ENCODE measurements around the gene C20orf204. TPM values are rescaled to one million over a fixed set of nuclear protein-coding genes. Genes with fewer than 3 reads are reported as not detected.

Gene C20orf204
- polyA plus RNA-seq, 1 donor from 2014 or later = 6.0 TPM

DNA sequence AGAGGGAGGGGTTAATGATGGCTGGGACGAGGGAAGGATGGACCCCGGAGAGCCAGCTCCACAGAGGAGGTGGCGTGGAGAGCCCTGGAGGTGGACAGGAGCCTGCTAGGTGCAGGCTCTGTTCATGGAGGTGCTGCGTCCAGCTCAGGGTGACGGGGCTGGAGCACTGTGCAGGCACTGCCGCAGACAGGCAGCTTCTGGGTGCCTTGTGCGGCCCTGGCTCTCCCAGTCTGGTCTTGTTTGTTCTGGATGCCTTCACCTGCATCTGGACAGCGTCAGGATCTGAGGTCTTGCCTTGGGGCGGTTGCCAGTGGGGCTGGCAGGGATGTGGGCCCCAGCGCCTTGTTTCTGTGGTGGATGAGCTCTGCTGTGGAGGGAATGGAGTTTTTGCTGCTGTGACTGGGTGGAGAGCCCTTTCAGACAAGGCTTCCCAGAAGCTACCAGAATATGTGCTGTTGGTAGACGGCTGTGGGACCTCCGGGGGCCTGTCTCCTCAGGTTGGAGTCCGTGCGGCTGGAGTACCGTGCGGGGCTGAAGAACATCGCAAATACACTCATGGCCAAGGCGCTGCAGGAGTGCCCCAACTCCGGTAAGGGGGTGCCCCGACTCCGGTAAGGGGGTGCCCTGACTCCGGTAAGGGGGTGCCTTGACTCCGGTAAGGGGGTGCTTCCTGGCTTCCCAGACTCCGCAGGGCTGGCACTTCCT is 7.8 kb upstream of the C20orf204 start:
- no peaks in the 10 kb centered on the region for H3K79me2 ChIP-seq (replicated peaks; ENCODE audit: insufficient read depth, low read length)
- no peaks in the 10 kb centered on the region for H3K9me3 ChIP-seq (ENCODE audit: low read length)
- no peak overlapping the region for H3K4me2 ChIP-seq (ENCODE audit: low read length)
- no peak overlapping the region for H3K9ac ChIP-seq (ENCODE audit: low read length)
- H3K27ac ChIP-seq (ENCODE audit: low read length) = no peak overlapping the region
- TF ChIP-seq MXI1 (conservative IDR thresholded peaks at IDR 0.05; ENCODE audit: poor library complexity, severe bottlenecking) = no peak
- TF ChIP-seq RAD21 (conservative IDR thresholded peaks at IDR 0.05) = no peak
- no peak for TF ChIP-seq TAF1 (IDR thresholded peaks at IDR 0.05; ENCODE audit: low read depth)
- no peak for TF ChIP-seq SMC3 (conservative IDR thresholded peaks at IDR 0.05; ENCODE audit: poor library complexity)
- TF ChIP-seq EZH2 (IDR thresholded peaks at IDR 0.05; ENCODE audit: borderline replicate concordance, insufficient read depth, low read length, poor library complexity, severe bottlenecking) = no peak
- TF ChIP-seq, protein P1, sequence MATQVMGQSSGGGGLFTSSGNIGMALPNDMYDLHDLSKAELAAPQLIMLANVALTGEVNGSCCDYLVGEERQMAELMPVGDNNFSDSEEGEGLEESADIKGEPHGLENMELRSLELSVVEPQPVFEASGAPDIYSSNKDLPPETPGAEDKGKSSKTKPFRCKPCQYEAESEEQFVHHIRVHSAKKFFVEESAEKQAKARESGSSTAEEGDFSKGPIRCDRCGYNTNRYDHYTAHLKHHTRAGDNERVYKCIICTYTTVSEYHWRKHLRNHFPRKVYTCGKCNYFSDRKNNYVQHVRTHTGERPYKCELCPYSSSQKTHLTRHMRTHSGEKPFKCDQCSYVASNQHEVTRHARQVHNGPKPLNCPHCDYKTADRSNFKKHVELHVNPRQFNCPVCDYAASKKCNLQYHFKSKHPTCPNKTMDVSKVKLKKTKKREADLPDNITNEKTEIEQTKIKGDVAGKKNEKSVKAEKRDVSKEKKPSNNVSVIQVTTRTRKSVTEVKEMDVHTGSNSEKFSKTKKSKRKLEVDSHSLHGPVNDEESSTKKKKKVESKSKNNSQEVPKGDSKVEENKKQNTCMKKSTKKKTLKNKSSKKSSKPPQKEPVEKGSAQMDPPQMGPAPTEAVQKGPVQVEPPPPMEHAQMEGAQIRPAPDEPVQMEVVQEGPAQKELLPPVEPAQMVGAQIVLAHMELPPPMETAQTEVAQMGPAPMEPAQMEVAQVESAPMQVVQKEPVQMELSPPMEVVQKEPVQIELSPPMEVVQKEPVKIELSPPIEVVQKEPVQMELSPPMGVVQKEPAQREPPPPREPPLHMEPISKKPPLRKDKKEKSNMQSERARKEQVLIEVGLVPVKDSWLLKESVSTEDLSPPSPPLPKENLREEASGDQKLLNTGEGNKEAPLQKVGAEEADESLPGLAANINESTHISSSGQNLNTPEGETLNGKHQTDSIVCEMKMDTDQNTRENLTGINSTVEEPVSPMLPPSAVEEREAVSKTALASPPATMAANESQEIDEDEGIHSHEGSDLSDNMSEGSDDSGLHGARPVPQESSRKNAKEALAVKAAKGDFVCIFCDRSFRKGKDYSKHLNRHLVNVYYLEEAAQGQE (IDR thresholded peaks at IDR 0.05; ENCODE audit: borderline replicate concordance) = no peak
- TF ChIP-seq POLR2AphosphoS5 (IDR thresholded peaks at IDR 0.05) = no peak
- TF ChIP-seq, protein P2, sequence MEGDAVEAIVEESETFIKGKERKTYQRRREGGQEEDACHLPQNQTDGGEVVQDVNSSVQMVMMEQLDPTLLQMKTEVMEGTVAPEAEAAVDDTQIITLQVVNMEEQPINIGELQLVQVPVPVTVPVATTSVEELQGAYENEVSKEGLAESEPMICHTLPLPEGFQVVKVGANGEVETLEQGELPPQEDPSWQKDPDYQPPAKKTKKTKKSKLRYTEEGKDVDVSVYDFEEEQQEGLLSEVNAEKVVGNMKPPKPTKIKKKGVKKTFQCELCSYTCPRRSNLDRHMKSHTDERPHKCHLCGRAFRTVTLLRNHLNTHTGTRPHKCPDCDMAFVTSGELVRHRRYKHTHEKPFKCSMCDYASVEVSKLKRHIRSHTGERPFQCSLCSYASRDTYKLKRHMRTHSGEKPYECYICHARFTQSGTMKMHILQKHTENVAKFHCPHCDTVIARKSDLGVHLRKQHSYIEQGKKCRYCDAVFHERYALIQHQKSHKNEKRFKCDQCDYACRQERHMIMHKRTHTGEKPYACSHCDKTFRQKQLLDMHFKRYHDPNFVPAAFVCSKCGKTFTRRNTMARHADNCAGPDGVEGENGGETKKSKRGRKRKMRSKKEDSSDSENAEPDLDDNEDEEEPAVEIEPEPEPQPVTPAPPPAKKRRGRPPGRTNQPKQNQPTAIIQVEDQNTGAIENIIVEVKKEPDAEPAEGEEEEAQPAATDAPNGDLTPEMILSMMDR (IDR thresholded peaks at IDR 0.05; ENCODE audit: poor library complexity, severe bottlenecking) = no peak
- TF ChIP-seq EP300 (conservative IDR thresholded peaks at IDR 0.05; ENCODE audit: poor library complexity, severe bottlenecking) = no peak
- H3F3A ChIP-seq (ENCODE audit: insufficient read depth, low read length, poor library complexity, severe bottlenecking) = no peaks in the 10 kb centered on the region
- no peaks in the 10 kb centered on the region for H4K20me1 ChIP-seq (ENCODE audit: insufficient read depth)
- peaks cover 8% of the 10 kb centered on the region for H3K36me3 ChIP-seq (ENCODE audit: insufficient read depth, low read length)
- H3K27me3 ChIP-seq (ENCODE audit: insufficient read depth, low read depth, low read length) = no peaks in the 10 kb centered on the region
- no peaks in the 10 kb centered on the region for H3K9me2 ChIP-seq (ENCODE audit: insufficient read depth, low read length)
- H2AFZ ChIP-seq (ENCODE audit: low read depth, low read length) = no peak overlapping the region
- no peak overlapping the region for H3K4me3 ChIP-seq (ENCODE audit: low read length)

DNA sequence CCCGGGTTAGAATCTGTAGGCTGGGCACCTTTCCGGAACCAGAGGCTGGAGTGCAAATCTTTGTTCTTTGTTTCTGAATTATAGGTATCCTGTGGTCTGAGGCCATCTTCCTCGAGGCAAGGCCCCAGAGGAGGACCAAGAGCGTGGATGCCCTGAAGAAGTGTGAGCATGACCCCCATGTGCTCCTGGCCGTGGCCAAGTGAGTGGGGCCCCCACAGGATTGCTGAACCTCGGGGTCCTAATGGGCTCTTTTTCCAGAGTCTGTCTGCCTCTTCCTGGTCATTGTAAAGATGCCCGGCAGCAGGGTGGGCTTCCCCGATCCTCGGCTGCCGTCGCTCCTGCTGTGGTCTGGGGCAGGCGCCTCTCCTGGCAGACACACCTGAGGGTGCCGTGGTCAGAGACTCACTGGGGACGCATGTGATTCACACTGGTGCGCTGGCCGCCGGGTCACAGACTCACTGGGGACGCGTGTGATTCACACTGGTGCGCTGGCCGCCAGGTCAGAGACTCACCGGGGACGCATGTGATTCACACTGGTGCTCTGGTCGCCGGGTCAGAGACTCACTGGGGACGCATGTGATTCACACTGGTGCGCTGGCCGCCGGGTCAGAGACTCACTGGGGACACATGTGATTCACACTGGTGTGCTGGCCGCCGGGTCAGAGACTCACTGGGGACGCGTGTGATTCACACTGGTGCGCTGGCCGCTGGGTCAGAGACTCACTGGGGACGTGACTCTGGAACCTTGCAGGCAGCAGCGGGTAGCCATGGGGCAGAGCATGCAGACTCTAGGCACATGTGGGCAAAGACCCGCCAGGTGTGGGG is 6.5 kb upstream of the C20orf204 start:
- Histone ChIP-seq H3K79me2 (replicated peaks; ENCODE audit: insufficient read depth, low read length) (no peaks in the 10 kb centered on the region), H4K20me1 (ENCODE audit: insufficient read depth) (no peaks in the 10 kb centered on the region), H3K27me3 (ENCODE audit: insufficient read depth, low read depth, low read length) (no peaks in the 10 kb centered on the region), H3K27ac (ENCODE audit: low read length) (no peak overlapping the region), H3K4me3 (ENCODE audit: low read length) (no peak overlapping the region), H3F3A (ENCODE audit: insufficient read depth, low read length, poor library complexity, severe bottlenecking) (no peaks in the 10 kb centered on the region), H3K36me3 (ENCODE audit: insufficient read depth, low read length) (peaks cover 8% of the 10 kb centered on the region), H3K9me3 (ENCODE audit: low read length) (no peaks in the 10 kb centered on the region), H2AFZ (ENCODE audit: low read depth, low read length) (no peak overlapping the region), H3K4me2 (ENCODE audit: low read length) (no peak overlapping the region), H3K9me2 (ENCODE audit: insufficient read depth, low read length) (no peaks in the 10 kb centered on the region), H3K9ac (ENCODE audit: low read length) (no peak overlapping the region)
- no peak for TF ChIP-seq MXI1 (conservative IDR thresholded peaks at IDR 0.05; ENCODE audit: poor library complexity, severe bottlenecking)
- TF ChIP-seq EZH2 (IDR thresholded peaks at IDR 0.05; ENCODE audit: borderline replicate concordance, insufficient read depth, low read length, poor library complexity, severe bottlenecking) = no peak
- TF ChIP-seq, protein P2 (IDR thresholded peaks at IDR 0.05; ENCODE audit: poor library complexity, severe bottlenecking) = no peak
- no peak for TF ChIP-seq EP300 (conservative IDR thresholded peaks at IDR 0.05; ENCODE audit: poor library complexity, severe bottlenecking)
- TF ChIP-seq, protein P1 (IDR thresholded peaks at IDR 0.05; ENCODE audit: borderline replicate concordance) = no peak
- TF ChIP-seq TAF1 (IDR thresholded peaks at IDR 0.05; ENCODE audit: low read depth) = no peak
- TF ChIP-seq POLR2AphosphoS5 (IDR thresholded peaks at IDR 0.05) = no peak
- no peak for TF ChIP-seq RAD21 (conservative IDR thresholded peaks at IDR 0.05)
- no peak for TF ChIP-seq SMC3 (conservative IDR thresholded peaks at IDR 0.05; ENCODE audit: poor library complexity)

Data from neural cell (in vitro differentiated cells).